HG03457 (cell line): Measurements from ENCODE around the gene AK8.

Experiments
- ATAC-seq: cut with Tn5 transposase; IDR thresholded peaks from one replicate; pipeline ENCODE4 v1.9.1; 2021; ENCODE audit warnings: moderate number of reproducible peaks; ENCODE audit not compliant: unreplicated experiment

The AK8 gene

GRCh38 chr9:132877824-132878694 lies at the start of gene AK8:
AK8 (minus strand) TSS chr9:132878284; CDS start chr9:132878255, 29 bp downstream.
- ATAC-seq = no peak

- no peak for ATAC-seq
Observed at GRCh38 chr9:132927704-132928103, 49.6 kb upstream of the AK8 start.

- no peak for ATAC-seq
Observed at GRCh38 chr9:132923346-132923902, 45.3 kb upstream of the AK8 start.

- ATAC-seq = no peak
Observed at GRCh38 chr9:132919614-132920268, 41.7 kb upstream of the AK8 start.

GRCh38 chr9:132914924-132915323 lies 36.8 kb upstream of the AK8 start:
- ATAC-seq = no peak

DNA sequence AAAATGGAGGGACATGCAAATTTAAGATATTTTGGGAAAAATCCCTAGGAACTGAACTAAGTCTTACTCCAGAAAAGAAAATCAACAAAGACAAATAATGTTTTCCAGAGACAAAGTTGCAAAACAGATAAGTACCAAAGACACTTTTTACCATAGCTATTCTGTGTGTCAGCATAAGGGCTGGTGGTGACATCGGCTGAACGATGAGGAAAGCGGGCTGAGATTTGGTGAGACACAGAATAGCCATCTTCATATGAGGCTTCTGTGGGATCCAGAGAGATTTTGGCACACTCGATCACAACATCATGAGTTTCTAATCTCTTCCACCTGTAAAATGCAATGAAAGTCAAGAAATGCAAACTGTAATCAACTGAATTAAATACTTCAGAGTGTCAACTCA lies 34.0 kb upstream of the AK8 start:
- no peak for ATAC-seq

- ATAC-seq = no peak
Observed at GRCh38 chr9:132910376-132910775, 32.3 kb upstream of the AK8 start.

GRCh38 chr9:132909311-132909710 lies 31.2 kb upstream of the AK8 start:
- ATAC-seq = no peak

DNA sequence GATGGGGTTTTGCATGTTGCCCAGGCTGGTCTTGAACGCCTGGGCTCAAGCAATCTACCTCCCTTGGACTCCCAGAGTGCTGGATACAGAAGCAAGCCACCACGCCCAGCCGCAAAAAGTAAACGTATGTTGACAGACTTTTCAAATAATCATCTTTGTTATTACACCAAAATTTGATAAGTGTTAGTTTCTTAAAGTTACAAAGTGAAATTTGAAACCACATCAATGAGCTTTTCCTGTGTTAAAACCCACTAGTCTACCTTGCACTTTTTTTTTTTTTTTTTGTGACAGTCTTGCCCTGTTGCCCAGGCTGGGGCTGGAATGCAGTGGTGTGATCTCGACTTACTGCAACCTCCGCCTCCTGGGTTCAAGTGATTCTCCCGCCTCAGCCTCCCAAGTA lies 30.6 kb upstream of the AK8 start:
- ATAC-seq = no peak

DNA sequence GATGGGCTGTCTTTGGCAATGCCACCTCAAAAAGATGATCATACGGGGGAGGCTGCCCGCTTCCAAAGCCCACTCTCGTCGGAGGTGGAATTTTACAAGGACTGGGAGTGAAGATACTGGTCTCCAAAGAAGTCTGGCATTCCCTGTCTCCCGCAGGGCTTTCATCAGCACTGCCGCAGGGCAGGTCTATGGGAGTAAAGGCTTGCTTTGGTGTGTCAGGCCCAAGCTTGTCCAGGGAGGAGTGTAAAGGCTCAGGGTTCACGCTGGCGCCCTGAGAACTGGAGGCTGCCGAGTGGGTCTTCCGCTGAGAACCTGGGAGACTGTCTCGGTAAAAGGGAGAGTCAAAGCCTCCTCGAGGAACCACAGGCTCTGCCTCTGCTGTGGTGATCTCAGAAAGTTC lies 27.6 kb upstream of the AK8 start:
- no peak for ATAC-seq

DNA sequence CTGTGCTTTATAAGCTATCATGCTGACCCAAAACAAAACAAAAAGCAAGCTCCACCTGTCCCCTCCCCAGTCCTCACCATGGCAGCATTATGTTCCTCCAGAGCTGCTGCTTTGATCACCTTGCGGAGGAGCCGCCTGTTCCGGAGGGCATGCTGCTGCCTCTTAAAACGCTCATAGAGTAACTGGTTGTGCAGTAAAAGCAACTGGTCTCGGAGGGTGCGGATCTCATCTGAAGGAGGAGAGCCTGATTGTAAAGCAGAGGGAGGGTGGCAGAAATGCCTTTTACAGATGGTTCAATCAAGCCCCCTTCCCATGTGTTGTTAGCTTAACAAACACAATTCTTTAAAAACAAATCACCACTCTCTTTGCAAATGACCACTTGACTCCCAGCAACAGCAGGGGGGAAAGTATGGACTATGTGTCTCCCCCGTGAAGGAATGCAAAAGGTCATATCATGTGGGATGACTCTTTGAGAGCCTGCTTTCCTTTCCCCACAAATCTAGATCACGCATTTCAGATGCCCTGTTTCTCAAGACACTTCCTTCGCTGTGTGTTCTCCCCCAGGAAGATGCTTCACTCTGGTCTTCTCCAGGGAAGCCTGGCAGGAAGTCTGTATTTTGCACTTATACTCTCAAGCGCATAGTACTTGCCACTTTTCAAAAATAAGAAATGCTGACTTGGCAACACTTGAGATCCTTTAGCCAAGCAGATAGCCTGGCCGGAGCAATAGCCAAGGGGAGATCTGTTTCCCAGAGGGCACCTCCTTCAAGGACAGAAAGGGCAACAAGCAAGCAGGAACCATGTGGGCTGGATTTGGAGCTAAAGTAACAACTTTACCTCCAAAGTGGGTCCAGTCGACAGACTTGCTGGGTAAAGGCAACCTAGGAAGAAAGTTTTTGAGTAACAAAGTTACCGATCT lies 25.7 kb upstream of the AK8 start:
- ATAC-seq = no peak

- ATAC-seq = no peak
Observed at GRCh38 chr9:132901858-132902831, 24.1 kb upstream of the AK8 start.

GRCh38 chr9:132898051-132898450 lies 20.0 kb upstream of the AK8 start:
- ATAC-seq = no peak

GRCh38 chr9:132896906-132897305 lies 18.8 kb upstream of the AK8 start:
- ATAC-seq = no peak

DNA sequence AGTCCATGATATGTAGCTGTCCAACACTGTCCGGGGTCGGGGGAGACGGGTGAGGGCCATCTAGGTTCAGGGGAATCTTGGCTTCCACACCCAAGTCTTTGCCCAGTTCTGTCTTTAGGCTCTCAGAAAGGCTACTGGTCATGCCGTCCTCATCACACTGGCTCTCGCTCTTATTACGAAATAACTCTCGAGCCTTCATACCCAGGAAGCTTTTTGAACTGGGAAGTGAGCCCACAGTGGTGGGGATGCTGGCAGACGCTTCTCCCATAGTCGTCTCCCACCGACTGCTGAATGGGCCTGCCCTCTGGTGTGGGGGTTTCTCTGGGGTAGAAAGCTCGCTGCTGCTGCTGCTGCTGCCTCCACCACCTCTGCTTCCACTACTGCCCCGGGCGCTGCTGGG lies 18.2 kb upstream of the AK8 start:
- ATAC-seq = no peak

DNA sequence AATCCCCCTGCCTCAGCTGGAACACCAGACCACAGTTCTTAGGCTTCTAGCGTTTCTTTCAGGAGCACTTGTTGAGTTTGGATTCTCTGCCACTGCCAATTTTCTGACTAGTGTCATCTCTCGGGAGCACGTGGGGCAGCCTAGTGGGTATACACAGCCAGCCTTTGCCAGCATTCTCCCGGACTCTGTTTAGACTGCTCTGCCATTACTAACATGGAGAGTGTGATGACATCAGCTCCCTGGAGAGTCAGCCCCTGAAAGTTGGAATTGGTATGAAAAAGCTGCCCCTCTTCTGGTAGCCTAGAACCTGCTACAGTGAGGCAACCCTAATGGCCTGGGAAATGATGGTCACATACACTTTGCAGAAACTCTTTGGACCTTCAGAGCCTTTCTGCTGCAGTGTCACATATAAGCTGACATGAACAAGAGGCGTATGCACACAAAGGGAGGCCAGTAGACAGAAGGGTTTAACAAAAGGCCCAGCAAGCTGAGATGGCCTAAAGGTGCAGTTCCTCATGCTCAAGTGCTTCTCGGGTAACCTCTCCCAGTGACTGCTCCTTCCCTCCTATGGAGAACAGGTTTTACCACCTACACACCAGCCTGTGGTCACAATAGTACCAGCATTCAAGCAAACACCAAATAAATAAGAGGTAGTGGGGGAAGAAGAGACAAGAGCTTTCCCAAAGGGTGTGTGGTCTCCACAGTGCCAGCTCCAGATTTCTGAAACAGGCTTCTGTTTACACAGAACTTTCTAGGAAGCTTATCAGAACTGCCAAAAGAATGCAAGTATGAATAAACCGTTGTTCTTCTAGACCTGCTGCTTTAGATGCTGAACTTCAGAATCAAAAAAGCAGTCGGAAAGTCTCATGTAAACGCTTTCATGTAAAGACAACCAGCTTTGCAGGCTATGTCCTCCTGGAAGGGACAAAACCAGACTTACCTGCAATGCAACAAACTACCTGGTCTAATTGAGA lies 17.1 kb upstream of the AK8 start:
- ATAC-seq = no peak

GRCh38 chr9:132894346-132894745 lies 16.3 kb upstream of the AK8 start:
- no peak for ATAC-seq

- no peak for ATAC-seq
Observed at GRCh38 chr9:132892400-132892799, 14.3 kb upstream of the AK8 start.

DNA sequence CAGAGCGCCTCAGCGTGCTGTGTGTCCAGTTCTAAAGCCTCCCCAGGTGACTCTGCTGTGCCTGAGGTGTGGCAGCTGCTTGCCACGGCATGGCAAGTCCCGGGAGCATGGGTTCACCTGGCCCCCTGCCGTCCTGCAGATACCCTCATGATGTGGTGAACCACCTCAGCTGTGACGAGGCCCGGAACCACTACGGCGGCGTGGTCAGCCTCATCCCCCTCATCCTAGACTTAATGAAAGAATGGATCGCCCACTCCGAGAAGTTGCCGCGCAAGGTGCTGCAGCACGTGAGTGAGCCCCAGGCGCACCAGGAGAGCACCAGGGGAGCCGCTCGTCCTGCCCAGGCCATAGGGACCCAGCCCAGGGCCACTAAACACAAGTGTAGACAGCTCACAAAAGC lies 10.1 kb upstream of the AK8 start:
- ATAC-seq = no peak
